SW480 (cell line): Measurements from ENCODE around the gene P2RX1.

Source experiments
- DNase-seq: peaks from one replicate; pipeline ENCODE4 v3.0.0-alpha.2; 2016; ENCODE audit warnings: low spot score

Gene P2RX1

GRCh38 chr17:3924512-3925350, 8.5 kb upstream of the P2RX1 start:
- no peak for DNase-seq

- no peak for DNase-seq
Observed at GRCh38 chr17:3923466-3924190, 7.4 kb upstream of the P2RX1 start.

- no peak for DNase-seq
Observed at GRCh38 chr17:3922765-3923164, 6.5 kb upstream of the P2RX1 start.

- DNase-seq = no peak
Observed at GRCh38 chr17:3921502-3922319, 5.4 kb upstream of the P2RX1 start.

GRCh38 chr17:3921006-3921405, 4.7 kb upstream of the P2RX1 start:
- DNase-seq = no peak

GRCh38 chr17:3919123-3919624, 2.9 kb upstream of the P2RX1 start:
- no peak for DNase-seq

- no peak for DNase-seq
Observed at GRCh38 chr17:3918372-3919122, 2.3 kb upstream of the P2RX1 start.

- DNase-seq = no peak
Observed at GRCh38 chr17:3917391-3917931, 1.2 kb upstream of the P2RX1 start.

- no peak for DNase-seq
Observed at GRCh38 chr17:3916825-3917224, 560 bp upstream of the P2RX1 start.

- DNase-seq = no peak
Observed at GRCh38 chr17:3915581-3915994, 677 bp downstream of the P2RX1 start.

GRCh38 chr17:3914312-3914670, 2.0 kb downstream of the P2RX1 start:
- no peak for DNase-seq

- DNase-seq = peak; percentile 53
Observed at GRCh38 chr17:3913531-3914311, 2.5 kb downstream of the P2RX1 start.

GRCh38 chr17:3912827-3913226, 3.4 kb downstream of the P2RX1 start:
- no peak for DNase-seq

- DNase-seq = no peak
Observed at GRCh38 chr17:3911271-3912053, 4.8 kb downstream of the P2RX1 start.

GRCh38 chr17:3910420-3911270, 5.6 kb downstream of the P2RX1 start:
- no peak for DNase-seq

- DNase-seq = no peak
Observed at GRCh38 chr17:3909257-3909656, 7.0 kb downstream of the P2RX1 start.

- no peak for DNase-seq
Observed at GRCh38 chr17:3907483-3908216, 8.6 kb downstream of the P2RX1 start.

GRCh38 chr17:3906881-3907280, 9.4 kb downstream of the P2RX1 start:
- DNase-seq = no peak
